A549 (cell line): ENCODE measurements around the gene NRGN.

Experiments used
- CEBPB ChIP-seq, 2 experiments: fragments of >200 bp in 1 of 2; sonication (Bioruptor Twin) in 1 of 2; formaldehyde crosslinking in 1 of 2; IDR thresholded peaks; 2 replicates each; pipeline ENCODE4 v1.6.1; 2012 to 2016
- EP300 ChIP-seq, 2 experiments: fragments of >200 bp; sonication (Bioruptor Twin); formaldehyde crosslinking; IDR thresholded peaks; 2 replicates in 1 of 2; 3 replicates in 1 of 2; pipeline ENCODE4 v1.6.1; 2016 to 2017
- MAX ChIP-seq: IDR thresholded peaks from 2 replicates; pipeline ENCODE4 v1.6.1; 2012
- ZFP36 ChIP-seq: fragments of 450-650 bp; IDR thresholded peaks from 2 replicates; pipeline ENCODE4 v1.6.1; 2014; ENCODE audit warnings: borderline replicate concordance; ENCODE audit not compliant: partially characterized antibody
- TF ChIP-seq, protein P1 (sequence below): fragments of >200 bp; sonication (Bioruptor Twin); formaldehyde crosslinking; IDR thresholded peaks from 3 replicates; pipeline ENCODE4 v1.5.1; 2016

DNA sequence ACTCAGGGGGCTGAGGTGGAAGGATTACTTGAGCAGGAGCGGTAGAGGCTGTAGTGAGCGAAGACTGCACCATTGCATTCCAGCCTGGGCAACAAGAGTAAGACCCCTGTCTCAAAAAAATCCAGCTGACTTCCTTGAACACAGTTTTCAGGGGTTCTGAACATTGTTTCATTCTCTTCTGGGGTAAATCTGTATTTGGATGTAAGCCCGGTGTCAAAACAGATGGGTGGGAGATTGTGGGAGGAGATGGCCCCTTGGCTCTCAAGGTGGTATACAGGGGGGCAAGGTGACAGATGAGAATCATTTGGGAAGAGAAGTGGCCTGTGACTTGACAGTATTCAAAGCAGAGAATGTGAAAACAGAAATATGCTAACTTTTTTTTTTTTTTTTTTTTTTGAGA, 17.6 kb downstream of the NRGN start:
- TF ChIP-seq EP300 (IDR thresholded peaks at IDR 0.05) (no peak), CEBPB (IDR thresholded peaks at IDR 0.05) (no peak), ZFP36 (no peak), MAX (no peak)
- TF ChIP-seq, protein P1, sequence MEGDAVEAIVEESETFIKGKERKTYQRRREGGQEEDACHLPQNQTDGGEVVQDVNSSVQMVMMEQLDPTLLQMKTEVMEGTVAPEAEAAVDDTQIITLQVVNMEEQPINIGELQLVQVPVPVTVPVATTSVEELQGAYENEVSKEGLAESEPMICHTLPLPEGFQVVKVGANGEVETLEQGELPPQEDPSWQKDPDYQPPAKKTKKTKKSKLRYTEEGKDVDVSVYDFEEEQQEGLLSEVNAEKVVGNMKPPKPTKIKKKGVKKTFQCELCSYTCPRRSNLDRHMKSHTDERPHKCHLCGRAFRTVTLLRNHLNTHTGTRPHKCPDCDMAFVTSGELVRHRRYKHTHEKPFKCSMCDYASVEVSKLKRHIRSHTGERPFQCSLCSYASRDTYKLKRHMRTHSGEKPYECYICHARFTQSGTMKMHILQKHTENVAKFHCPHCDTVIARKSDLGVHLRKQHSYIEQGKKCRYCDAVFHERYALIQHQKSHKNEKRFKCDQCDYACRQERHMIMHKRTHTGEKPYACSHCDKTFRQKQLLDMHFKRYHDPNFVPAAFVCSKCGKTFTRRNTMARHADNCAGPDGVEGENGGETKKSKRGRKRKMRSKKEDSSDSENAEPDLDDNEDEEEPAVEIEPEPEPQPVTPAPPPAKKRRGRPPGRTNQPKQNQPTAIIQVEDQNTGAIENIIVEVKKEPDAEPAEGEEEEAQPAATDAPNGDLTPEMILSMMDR, result no peak
